ELF-1 (cell line): ENCODE results near the gene CXCL8.
"Not testable (repeated sequence)": the region's sequence is repeated elsewhere in the genome, so short reads cannot be mapped to it uniquely, and the experiment has no call there.

ENCODE experiments used
- DNase-seq: peaks from one replicate; pipeline ENCODE4 v3.0.0-alpha.2; 2016; ENCODE audit warnings: low read depth, low spot score

The CXCL8 gene

DNA sequence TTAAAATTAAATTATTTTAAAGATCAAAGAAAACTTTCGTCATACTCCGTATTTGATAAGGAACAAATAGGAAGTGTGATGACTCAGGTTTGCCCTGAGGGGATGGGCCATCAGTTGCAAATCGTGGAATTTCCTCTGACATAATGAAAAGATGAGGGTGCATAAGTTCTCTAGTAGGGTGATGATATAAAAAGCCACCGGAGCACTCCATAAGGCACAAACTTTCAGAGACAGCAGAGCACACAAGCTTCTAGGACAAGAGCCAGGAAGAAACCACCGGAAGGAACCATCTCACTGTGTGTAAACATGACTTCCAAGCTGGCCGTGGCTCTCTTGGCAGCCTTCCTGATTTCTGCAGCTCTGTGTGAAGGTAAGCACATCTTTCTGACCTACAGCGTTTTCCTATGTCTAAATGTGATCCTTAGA, at the start of gene CXCL8:
Gene CXCL8 (plus strand): TSS at position 217 of the 426 bp plus-strand sequence. CDS start 90 bp downstream, at position 307.
- no peak for DNase-seq

DNA sequence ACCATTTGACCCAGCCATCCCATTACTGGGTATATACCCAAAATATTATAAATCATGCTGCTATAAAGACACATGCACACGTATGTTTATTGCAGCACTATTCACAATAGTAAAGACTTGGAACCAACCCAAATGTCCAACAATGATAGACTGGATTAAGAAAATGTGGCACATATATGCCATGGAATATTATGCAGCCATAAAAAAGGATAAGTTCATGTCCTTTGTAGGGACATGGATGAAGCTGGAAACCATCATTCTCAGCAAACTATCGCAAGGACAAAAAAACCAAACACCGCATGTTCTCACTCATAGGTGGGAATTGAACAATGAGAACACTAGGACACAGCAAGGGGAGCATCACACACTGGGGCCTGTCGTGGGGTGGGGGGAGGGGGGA, 49.2 kb upstream of the CXCL8 start:
- not testable (repeated sequence) for DNase-seq

DNA sequence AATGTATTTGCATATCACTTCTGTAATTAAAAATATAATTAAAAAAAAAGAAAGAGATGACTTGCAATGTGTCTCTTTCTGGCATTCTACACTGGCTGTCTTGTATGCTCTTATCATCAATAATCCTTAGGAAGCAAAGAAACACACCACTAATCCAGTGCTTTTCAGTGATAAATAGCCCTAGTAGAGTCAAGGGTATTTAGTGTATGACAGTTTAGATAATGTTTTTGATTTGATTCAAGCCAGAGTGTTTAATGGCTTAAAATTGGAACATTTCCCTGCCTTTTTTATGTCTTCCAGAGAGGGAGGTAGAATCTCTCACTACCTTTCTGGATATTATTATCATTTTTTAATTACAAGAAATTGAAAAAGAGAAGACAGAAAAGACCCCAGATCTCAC, 48.6 kb upstream of the CXCL8 start:
- DNase-seq, result no peak

- DNase-seq, result no peak
Measured at GRCh38 chr4:73692254-73692653, 48.1 kb upstream of the CXCL8 start.

GRCh38 chr4:73692701-73693100, 47.7 kb upstream of the CXCL8 start:
- no peak for DNase-seq

GRCh38 chr4:73693811-73694210, 46.6 kb upstream of the CXCL8 start:
- DNase-seq, result no peak

DNA sequence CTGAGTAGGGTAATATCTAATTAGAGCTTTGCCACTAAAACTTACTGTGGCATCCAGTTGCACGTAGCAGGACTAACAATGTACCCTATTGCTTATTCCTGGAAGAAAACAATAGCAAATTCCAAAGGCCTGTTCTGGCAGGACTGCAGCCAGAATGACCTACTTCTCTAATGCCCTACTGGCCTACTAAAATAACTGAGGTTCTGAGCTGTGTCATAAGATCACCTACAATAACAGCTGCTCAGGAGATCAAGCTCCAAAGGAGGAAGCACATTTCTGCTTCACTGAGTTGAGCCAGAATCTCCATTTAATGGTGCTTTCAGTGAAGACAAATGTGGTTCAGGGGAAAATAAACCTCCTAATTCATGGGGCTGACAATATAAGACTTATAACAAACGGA, 42.2 kb upstream of the CXCL8 start:
- no peak for DNase-seq

DNA sequence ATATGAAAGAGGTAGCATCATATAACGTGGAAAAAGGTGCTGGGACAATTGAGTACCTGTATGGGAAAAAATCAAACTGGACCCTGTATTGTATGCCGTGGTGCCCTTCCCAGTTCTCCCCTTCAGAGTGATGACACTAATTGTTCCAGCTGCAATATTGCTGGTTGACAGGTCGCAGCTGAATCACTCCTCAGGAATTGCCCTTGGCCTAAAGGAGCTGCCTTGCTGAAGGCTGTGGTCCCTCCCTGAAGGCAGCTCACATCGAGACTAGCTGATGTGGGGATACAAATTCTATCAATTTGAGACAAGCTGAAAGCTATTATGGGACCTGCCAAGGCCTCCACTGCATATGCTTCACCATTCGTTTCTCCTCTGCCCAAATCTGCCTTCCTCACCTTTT, 39.3 kb upstream of the CXCL8 start:
- DNase-seq, result no peak

- DNase-seq, result no peak
Measured at GRCh38 chr4:73702796-73703287, 37.5 kb upstream of the CXCL8 start.

DNA sequence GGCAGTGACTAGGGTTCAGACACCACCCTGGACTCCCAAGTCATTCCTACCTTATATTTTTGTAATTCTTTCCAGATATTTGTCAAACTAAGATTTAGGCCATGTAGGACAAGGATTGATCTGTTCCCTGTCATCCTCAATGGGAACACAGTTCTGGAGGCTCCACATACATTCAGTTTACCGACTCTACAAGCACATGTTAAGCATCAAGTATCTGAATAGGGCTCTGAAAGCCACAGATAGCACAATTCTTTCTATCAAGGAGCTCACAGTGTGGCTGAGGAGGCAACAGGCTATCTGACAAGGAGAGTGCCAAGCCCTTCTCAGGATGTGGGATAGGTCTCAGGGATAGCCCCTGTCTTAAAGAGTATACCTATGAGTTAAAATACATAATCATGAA, 37.0 kb upstream of the CXCL8 start:
- DNase-seq, result no peak

DNA sequence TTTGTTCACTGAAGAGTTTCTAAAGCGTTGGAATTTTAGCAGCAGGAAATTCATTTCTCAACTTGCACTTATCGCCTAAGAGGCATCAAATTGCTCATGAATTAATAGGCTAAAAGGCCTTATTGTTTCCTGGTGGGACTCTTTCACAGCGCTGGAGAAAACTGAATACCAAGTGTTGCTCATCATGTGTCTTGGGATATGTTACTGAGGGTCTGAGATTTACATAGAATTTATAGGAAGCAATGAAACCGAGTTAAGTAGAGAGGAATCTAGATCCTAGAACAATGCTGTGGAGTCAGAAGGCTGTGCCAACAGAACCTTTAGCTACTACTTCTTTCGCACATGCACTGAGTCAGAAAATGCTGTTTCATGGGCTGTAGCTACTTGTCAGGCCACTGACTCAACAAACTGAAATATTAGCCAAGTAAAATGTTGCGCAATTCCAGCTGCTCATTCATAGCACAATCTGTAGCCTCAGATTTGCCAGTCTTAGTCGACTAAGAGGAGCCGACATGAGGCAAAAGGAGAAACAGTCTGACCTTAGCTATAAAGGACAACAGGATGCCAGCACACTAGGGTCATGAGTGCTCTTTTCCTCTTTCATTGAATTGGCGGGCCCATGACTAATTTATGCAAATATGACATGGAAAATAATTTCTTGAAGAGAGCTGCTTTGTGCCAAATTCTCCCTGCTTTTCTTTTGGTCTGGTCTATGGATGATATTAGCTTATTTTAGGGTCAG, 35.9 kb upstream of the CXCL8 start:
- no peak for DNase-seq

DNA sequence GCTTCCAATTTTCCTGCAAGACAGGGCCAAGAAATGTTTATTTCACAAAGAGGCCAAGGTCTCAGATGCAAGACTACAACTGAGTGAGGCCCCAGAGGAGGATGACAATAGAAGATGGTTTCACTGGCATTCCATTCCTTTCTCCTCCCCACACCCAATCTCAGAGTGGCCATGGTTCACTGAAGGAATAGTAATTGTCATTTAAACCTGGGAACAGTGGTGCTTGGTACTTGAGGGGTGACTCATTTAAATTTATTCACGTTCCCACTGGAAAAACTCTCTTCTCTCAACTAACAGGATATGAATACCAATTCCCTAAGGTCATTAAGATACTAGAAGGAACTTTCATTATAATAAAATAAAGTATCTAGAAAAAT, 35.3 kb upstream of the CXCL8 start:
- DNase-seq, result no peak

DNA sequence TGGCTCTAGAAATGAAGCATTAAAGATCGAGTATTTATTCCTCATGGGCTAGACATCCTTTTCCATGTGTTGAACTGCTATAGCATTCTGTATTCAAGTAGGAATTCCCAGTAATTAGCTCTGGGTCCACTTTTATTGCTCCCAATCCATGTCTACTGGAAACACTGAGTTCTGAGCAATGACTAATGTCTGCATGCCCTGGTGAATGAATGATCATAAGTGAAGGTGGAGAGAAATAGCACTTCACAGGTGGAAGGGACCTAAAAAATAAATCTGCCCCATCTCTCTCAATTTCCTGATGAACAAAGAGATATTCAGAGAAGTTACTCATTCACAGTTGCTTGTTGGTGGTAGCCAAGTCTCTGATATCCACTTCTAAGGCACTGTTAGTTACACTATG, 34.6 kb upstream of the CXCL8 start:
- DNase-seq, result no peak

GRCh38 chr4:73706811-73707210, 33.6 kb upstream of the CXCL8 start:
- DNase-seq, result no peak

DNA sequence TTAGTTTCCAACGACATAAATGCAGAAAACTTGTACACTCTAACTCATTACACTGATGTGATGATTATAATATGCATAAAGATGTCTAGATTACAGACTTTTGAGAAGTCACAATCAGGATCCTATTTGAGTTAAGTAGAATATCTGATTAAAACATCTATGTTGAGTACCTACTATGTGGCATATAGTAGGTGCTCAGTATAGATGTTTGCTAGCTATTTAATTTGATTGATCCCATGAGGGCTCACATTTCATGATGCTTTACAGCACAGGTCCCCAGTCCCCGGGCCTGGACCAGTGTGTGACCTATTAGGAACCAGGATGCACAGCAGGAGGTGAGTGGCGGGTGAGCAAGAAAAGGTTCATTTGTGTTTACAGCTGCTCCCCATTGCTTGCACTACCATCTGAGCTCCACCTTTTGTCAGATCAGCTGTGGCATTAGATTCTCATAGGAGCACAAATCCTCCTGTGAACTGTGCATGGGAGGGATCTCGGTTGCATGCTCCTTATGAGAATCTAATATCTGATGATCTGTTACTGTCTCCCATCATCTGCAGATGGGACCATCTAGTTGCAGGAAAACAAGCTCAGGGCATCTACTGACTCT, 33.0 kb upstream of the CXCL8 start:
- DNase-seq, result no peak

DNA sequence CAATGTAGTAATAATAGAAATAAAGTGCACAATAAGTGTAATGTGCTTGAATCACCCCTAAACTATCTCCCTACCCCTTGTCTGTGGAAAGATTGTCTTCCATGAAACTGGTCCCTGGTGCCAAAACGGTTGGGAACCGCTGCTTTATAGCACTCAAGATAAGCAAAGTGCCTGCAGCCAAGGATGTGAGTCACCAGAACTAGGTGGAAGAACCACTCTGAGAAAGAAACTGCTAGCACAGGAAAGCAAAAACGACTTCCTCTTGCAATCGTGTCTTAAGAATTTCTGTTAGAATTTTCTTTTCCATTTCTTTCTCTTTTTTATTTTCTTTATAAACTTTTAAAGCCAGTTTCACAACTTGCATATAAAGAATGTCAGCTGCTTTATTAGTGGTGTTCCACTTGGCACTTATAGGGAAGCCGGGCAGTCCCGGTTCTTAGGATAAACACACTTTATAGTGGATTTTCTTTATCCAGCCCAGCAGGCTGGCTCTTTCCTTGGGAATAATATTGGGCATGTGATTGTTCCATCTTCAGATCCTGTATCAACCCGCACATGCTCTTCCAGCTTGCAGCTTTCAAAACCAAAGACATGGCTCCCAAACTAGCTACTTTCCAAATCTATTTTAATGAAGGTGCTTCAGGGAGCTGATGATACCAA, 32.3 kb upstream of the CXCL8 start:
- DNase-seq, result peak; percentile 27

- no peak for DNase-seq
Measured at GRCh38 chr4:73709451-73710033, 30.8 kb upstream of the CXCL8 start.

GRCh38 chr4:73710094-73710493, 30.3 kb upstream of the CXCL8 start:
- no peak for DNase-seq

DNA sequence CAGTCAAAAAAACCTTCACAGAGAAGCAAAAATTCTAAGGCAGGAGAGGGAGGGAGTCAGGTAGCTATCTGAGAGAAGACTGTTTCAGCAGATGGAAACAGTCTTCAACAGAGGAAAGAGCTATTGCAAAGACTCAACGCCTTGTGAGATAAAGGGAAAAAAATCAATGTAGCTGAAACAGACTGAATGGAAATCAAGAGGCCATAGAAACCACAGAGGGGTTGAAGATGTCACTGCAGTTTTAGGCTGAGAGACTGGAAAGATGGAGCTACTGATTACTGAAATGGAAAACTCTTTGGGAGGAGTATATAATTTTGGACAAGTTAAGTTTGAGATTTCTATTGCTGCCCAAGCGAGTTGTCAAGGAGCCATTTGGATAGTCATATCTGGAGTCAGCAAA, 28.4 kb upstream of the CXCL8 start:
- DNase-seq, result no peak

DNA sequence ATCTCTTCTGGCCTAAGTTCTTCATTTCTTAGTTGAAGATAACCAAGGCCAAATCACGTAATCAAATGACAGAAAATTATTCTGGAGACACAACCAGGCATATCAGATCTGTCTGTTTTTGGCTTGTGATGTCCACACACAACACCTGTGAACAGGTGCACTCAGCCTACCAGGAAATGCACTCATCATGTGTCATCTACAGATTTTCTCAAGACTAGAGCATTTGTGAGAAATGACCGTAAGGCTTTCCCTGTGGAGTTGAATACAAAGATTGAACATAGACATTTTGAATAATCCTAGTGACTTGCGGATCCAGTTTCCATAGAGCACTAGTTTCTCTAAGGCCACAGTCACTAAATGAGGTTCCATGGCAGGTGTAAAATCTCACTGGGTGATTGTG, 26.7 kb upstream of the CXCL8 start:
- no peak for DNase-seq

GRCh38 chr4:73714647-73715046, 25.7 kb upstream of the CXCL8 start:
- no peak for DNase-seq

- no peak for DNase-seq
Measured at GRCh38 chr4:73715659-73716058, 24.7 kb upstream of the CXCL8 start.
